ENCODE data around the gene IER3. TPM values are rescaled to one million over a fixed set of nuclear protein-coding genes. Genes with fewer than 3 reads are reported as not detected.

The IER3 gene
- total and polyA plus RNA-seq, 9 of the 15 experiments (the other 6 are each of a cell fraction or from before 2014, with no cell fraction given), result 1.5 to 30.0 (median 11.5) TPM

GRCh38 chr6:30781743-30782424 is 37.5 kb upstream of the IER3 start (continued):
- TF ChIP-seq ZBTB2 (IDR thresholded peaks at IDR 0.05) (no peak; the same call in 1 of the 2 replicates), CHAMP1 (IDR thresholded peaks at IDR 0.05) (peak; percentile 26; the same call in 1 of the 2 replicates), SIX5 (IDR thresholded peaks at IDR 0.05; ENCODE audit: borderline replicate concordance in 1 of 2, insufficient read depth in 1 of 2, low read depth in 1 of 2, low read length in 2 of 2) (0 out of 4 replicates have a peak, but pooled peaks of 1 of the 2 experiments have one; percentile 16), COPS2 (conservative IDR thresholded peaks at IDR 0.05) (no peak), MBD1 (CRISPR knock-in tag; IDR thresholded peaks at IDR 0.05) (no peak), KDM4B (IDR thresholded peaks at IDR 0.05; ENCODE audit: borderline replicate concordance in 2 of 2, low read depth in 1 of 2) (no peak), ZNF197 (CRISPR knock-in tag; IDR thresholded peaks at IDR 0.05; ENCODE audit: low read depth) (peak; percentile 86), ZNF511 (CRISPR knock-in tag; IDR thresholded peaks at IDR 0.05) (0 out of 2 replicates have a peak, but pooled peaks have one; percentile 61), GATAD2A (IDR thresholded peaks at IDR 0.05) (peak; percentile 89), CBFA2T3 (IDR thresholded peaks at IDR 0.05) (peak; percentile 75), ZNF77 (CRISPR knock-in tag; IDR thresholded peaks at IDR 0.05) (no peak), MLLT1 (IDR thresholded peaks at IDR 0.05) (peak; percentile 79 to 85), U2AF2 (optimal IDR thresholded peaks at IDR 0.05; ENCODE audit: low read depth, low read length) (no peak), THAP12 (CRISPR knock-in tag; IDR thresholded peaks at IDR 0.05) (0 out of 2 replicates have a peak, but pooled peaks have one; percentile 70), FOSL1 (tag; conservative IDR thresholded peaks at IDR 0.05) (peak; percentile 90), PURB (CRISPR knock-in tag; IDR thresholded peaks at IDR 0.05; ENCODE audit: low read depth) (no peak), ZNF696 (CRISPR knock-in tag; conservative IDR thresholded peaks at IDR 0.05) (no peak; the same call in 1 of the 2 replicates)
